ENCODE measurements around the gene EHMT1.

EHMT1 gene

GRCh38 chr9:137749511-137749910 lies 130.7 kb downstream of the EHMT1 start:
- H3K4me2 ChIP-seq (ENCODE audit: low read length), result no peak overlapping the region
- no peaks in the 10 kb centered on the region for H4K20me1 ChIP-seq (ENCODE audit: insufficient read depth, low read length)
- H3K36me3 ChIP-seq (ENCODE audit: insufficient read depth, low read length), result peaks cover 89% of the 10 kb centered on the region
- H3K79me2 ChIP-seq (ENCODE audit: insufficient read depth, low read length), result no peaks in the 10 kb centered on the region
- no peak for TF ChIP-seq EZH2 (IDR thresholded peaks at IDR 0.05; ENCODE audit: borderline replicate concordance, low read length)
- TF ChIP-seq, protein P1, sequence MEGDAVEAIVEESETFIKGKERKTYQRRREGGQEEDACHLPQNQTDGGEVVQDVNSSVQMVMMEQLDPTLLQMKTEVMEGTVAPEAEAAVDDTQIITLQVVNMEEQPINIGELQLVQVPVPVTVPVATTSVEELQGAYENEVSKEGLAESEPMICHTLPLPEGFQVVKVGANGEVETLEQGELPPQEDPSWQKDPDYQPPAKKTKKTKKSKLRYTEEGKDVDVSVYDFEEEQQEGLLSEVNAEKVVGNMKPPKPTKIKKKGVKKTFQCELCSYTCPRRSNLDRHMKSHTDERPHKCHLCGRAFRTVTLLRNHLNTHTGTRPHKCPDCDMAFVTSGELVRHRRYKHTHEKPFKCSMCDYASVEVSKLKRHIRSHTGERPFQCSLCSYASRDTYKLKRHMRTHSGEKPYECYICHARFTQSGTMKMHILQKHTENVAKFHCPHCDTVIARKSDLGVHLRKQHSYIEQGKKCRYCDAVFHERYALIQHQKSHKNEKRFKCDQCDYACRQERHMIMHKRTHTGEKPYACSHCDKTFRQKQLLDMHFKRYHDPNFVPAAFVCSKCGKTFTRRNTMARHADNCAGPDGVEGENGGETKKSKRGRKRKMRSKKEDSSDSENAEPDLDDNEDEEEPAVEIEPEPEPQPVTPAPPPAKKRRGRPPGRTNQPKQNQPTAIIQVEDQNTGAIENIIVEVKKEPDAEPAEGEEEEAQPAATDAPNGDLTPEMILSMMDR (IDR thresholded peaks at IDR 0.05; ENCODE audit: low read length), result no peak
- H3K4me3 ChIP-seq (ENCODE audit: low read depth, low read length, poor library complexity, severe bottlenecking), result no peak overlapping the region
- H3K27ac ChIP-seq (ENCODE audit: low read depth, low read length, poor library complexity, severe bottlenecking), result no peak overlapping the region
- H2AFZ ChIP-seq (ENCODE audit: low read length), result no peak overlapping the region
- no peaks in the 10 kb centered on the region for H3K9me2 ChIP-seq (ENCODE audit: low read depth, low read length)
- no peaks in the 10 kb centered on the region for H3F3A ChIP-seq (ENCODE audit: insufficient read depth, low read length)
- peaks cover 17% of the 10 kb centered on the region for H3K4me1 ChIP-seq (ENCODE audit: insufficient read depth, low read length, severe bottlenecking)
- no peak overlapping the region for H3K9ac ChIP-seq (ENCODE audit: low read length)
- no peaks in the 10 kb centered on the region for H3K9me3 ChIP-seq (ENCODE audit: low read length)
- H3K27me3 ChIP-seq (ENCODE audit: insufficient read depth, low read length), result no peaks in the 10 kb centered on the region

DNA sequence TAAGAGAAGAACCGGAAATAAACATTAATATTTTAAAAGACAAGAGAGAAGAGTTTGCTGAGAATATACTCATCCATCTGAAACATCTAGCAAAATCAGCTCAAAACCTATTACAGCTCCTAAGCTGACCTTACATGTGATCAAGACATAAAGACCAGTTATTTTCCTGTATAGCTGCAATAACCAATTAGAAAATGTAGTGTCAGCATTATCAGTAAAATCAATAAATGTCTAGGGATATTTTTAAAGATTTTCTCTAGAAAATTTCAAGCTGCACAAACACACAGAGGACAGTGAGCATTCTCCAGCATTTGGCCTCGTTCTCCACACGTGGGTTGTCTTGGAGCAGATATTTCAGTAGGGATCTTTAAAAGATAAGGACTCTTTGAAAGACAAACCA lies 131.2 kb downstream of the EHMT1 start:
- H3K79me2 ChIP-seq (ENCODE audit: insufficient read depth, low read length), result no peaks in the 10 kb centered on the region
- peaks cover 12% of the 10 kb centered on the region for H3K4me1 ChIP-seq (ENCODE audit: insufficient read depth, low read length, severe bottlenecking)
- peaks cover 89% of the 10 kb centered on the region for H3K36me3 ChIP-seq (ENCODE audit: insufficient read depth, low read length)
- TF ChIP-seq, protein P1 (IDR thresholded peaks at IDR 0.05; ENCODE audit: low read length), result no peak
- TF ChIP-seq EZH2 (IDR thresholded peaks at IDR 0.05; ENCODE audit: borderline replicate concordance, low read length), result no peak
- H3K9me2 ChIP-seq (ENCODE audit: low read depth, low read length), result no peaks in the 10 kb centered on the region
- H3K4me3 ChIP-seq (ENCODE audit: low read depth, low read length, poor library complexity, severe bottlenecking), result no peak overlapping the region
- no peak overlapping the region for H3K9ac ChIP-seq (ENCODE audit: low read length)
- no peak overlapping the region for H3K27ac ChIP-seq (ENCODE audit: low read depth, low read length, poor library complexity, severe bottlenecking)
- H3K27me3 ChIP-seq (ENCODE audit: insufficient read depth, low read length), result no peaks in the 10 kb centered on the region
- H3K9me3 ChIP-seq (ENCODE audit: low read length), result no peaks in the 10 kb centered on the region
- H3F3A ChIP-seq (ENCODE audit: insufficient read depth, low read length), result no peaks in the 10 kb centered on the region
- H4K20me1 ChIP-seq (ENCODE audit: insufficient read depth, low read length), result no peaks in the 10 kb centered on the region
- no peak overlapping the region for H3K4me2 ChIP-seq (ENCODE audit: low read length)
- no peak overlapping the region for H2AFZ ChIP-seq (ENCODE audit: low read length)

- Histone ChIP-seq H3K27ac (ENCODE audit: low read depth, low read length, poor library complexity, severe bottlenecking) (no peak overlapping the region), H3K27me3 (ENCODE audit: insufficient read depth, low read length) (no peaks in the 10 kb centered on the region), H3F3A (ENCODE audit: insufficient read depth, low read length) (no peaks in the 10 kb centered on the region), H3K79me2 (ENCODE audit: insufficient read depth, low read length) (no peaks in the 10 kb centered on the region), H2AFZ (ENCODE audit: low read length) (no peak overlapping the region), H3K9me2 (ENCODE audit: low read depth, low read length) (no peaks in the 10 kb centered on the region), H3K9ac (ENCODE audit: low read length) (no peak overlapping the region), H3K4me3 (ENCODE audit: low read depth, low read length, poor library complexity, severe bottlenecking) (no peak overlapping the region), H3K4me2 (ENCODE audit: low read length) (no peak overlapping the region), H3K4me1 (ENCODE audit: insufficient read depth, low read length, severe bottlenecking) (peaks cover 6% of the 10 kb centered on the region), H3K36me3 (ENCODE audit: insufficient read depth, low read length) (peaks cover 93% of the 10 kb centered on the region), H3K9me3 (ENCODE audit: low read length) (no peaks in the 10 kb centered on the region), H4K20me1 (ENCODE audit: insufficient read depth, low read length) (no peaks in the 10 kb centered on the region)
- no peak for TF ChIP-seq EZH2 (IDR thresholded peaks at IDR 0.05; ENCODE audit: borderline replicate concordance, low read length)
- TF ChIP-seq, protein P1 (IDR thresholded peaks at IDR 0.05; ENCODE audit: low read length), result no peak
Measured at GRCh38 chr9:137750566-137750965, 131.8 kb downstream of the EHMT1 start.

Measured in OCI-LY1 (cell line).